GM23338 (cell line): ENCODE data around the gene ADAMTS7.

Experiments used
- EZH2 ChIP-seq: fragments of 200-600 bp; sonication (generic); IDR thresholded peaks from one replicate; pipeline ENCODE4 v1.8.0; 2017; ENCODE audit warnings: antibody characterized with exemption, mild to moderate bottlenecking, low read depth; ENCODE audit not compliant: unreplicated experiment
- TF ChIP-seq, protein P1 (sequence below), 2 experiments: fragments of 200-600 bp in 1 of 2; sonication (generic) in 1 of 2; conservative IDR thresholded peaks; 2 replicates each; pipeline versions ENCODE4 v1.5.1 to v1.6.1; 2016 to 2017; ENCODE audit warnings: antibody characterized with exemption in 2 of 2, low read depth in 2 of 2, mild to moderate bottlenecking in 2 of 2, moderate library complexity in 1 of 2
- TF ChIP-seq, protein P2 (sequence below): fragments of 250-450 bp; sonication (Bioruptor Pico); IDR thresholded peaks from 2 replicates; pipeline ENCODE4 v1.5.0; 2020; ENCODE audit warnings: mild to moderate bottlenecking, moderate library complexity

DNA sequence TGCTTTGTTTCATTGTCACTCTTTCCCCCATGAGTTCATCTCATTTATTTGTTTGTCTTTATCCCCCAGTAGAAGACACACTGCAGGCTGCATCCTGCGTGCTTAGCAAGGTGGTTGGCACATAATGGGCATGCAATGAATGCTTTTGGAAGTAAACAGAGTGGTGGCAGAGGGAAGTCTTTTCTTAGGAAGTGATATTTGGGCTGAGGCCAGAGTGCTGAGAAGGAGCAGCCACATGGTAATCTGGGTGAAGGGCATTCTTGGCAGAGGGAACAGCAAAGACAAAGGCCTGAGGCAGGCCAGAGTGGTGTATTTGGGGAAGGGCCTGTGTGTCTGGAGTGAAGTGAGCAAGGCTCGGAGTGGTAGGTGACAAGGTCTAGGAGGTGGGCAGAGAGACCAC is 17.7 kb upstream of the ADAMTS7 start:
- no peak for TF ChIP-seq EZH2
- TF ChIP-seq, protein P1, sequence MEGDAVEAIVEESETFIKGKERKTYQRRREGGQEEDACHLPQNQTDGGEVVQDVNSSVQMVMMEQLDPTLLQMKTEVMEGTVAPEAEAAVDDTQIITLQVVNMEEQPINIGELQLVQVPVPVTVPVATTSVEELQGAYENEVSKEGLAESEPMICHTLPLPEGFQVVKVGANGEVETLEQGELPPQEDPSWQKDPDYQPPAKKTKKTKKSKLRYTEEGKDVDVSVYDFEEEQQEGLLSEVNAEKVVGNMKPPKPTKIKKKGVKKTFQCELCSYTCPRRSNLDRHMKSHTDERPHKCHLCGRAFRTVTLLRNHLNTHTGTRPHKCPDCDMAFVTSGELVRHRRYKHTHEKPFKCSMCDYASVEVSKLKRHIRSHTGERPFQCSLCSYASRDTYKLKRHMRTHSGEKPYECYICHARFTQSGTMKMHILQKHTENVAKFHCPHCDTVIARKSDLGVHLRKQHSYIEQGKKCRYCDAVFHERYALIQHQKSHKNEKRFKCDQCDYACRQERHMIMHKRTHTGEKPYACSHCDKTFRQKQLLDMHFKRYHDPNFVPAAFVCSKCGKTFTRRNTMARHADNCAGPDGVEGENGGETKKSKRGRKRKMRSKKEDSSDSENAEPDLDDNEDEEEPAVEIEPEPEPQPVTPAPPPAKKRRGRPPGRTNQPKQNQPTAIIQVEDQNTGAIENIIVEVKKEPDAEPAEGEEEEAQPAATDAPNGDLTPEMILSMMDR (conservative IDR thresholded peaks at IDR 0.05; ENCODE audit: low read depth in 2 of 2) = no peak
- TF ChIP-seq, protein P2, sequence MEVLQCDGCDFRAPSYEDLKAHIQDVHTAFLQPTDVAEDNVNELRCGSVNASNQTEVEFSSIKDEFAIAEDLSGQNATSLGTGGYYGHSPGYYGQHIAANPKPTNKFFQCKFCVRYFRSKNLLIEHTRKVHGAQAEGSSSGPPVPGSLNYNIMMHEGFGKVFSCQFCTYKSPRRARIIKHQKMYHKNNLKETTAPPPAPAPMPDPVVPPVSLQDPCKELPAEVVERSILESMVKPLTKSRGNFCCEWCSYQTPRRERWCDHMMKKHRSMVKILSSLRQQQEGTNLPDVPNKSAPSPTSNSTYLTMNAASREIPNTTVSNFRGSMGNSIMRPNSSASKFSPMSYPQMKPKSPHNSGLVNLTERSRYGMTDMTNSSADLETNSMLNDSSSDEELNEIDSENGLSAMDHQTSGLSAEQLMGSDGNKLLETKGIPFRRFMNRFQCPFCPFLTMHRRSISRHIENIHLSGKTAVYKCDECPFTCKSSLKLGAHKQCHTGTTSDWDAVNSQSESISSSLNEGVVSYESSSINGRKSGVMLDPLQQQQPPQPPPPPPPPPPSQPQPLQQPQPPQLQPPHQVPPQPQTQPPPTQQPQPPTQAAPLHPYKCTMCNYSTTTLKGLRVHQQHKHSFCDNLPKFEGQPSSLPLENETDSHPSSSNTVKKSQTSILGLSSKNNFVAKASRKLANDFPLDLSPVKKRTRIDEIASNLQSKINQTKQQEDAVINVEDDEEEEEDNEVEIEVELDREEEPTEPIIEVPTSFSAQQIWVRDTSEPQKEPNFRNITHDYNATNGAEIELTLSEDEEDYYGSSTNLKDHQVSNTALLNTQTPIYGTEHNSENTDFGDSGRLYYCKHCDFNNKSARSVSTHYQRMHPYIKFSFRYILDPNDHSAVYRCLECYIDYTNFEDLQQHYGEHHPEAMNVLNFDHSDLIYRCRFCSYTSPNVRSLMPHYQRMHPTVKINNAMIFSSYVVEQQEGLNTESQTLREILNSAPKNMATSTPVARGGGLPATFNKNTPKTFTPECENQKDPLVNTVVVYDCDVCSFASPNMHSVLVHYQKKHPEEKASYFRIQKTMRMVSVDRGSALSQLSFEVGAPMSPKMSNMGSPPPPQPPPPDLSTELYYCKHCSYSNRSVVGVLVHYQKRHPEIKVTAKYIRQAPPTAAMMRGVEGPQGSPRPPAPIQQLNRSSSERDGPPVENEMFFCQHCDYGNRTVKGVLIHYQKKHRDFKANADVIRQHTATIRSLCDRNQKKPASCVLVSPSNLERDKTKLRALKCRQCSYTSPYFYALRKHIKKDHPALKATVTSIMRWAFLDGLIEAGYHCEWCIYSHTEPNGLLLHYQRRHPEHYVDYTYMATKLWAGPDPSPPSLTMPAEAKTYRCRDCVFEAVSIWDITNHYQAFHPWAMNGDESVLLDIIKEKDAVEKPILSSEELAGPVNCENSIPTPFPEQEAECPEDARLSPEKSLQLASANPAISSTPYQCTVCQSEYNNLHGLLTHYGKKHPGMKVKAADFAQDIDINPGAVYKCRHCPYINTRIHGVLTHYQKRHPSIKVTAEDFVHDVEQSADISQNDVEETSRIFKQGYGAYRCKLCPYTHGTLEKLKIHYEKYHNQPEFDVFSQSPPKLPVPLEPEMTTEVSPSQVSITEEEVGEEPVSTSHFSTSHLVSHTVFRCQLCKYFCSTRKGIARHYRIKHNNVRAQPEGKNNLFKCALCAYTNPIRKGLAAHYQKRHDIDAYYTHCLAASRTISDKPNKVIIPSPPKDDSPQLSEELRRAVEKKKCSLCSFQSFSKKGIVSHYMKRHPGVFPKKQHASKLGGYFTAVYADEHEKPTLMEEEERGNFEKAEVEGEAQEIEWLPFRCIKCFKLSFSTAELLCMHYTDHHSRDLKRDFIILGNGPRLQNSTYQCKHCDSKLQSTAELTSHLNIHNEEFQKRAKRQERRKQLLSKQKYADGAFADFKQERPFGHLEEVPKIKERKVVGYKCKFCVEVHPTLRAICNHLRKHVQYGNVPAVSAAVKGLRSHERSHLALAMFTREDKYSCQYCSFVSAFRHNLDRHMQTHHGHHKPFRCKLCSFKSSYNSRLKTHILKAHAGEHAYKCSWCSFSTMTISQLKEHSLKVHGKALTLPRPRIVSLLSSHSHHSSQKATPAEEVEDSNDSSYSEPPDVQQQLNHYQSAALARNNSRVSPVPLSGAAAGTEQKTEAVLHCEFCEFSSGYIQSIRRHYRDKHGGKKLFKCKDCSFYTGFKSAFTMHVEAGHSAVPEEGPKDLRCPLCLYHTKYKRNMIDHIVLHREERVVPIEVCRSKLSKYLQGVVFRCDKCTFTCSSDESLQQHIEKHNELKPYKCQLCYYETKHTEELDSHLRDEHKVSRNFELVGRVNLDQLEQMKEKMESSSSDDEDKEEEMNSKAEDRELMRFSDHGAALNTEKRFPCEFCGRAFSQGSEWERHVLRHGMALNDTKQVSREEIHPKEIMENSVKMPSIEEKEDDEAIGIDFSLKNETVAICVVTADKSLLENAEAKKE (CRISPR knock-in tag) = no peak
